ENCODE measurements around the gene L1CAM. TPM values are rescaled to one million over a fixed set of nuclear protein-coding genes. Genes with fewer than 3 reads are reported as not detected.
A peak's percentile ranks its signal among the peaks of the same experiment; 100 is the strongest.

The L1CAM gene
- total RNA-seq, 2 experiments from 2014 or later, result 3.6 to 4.9 TPM

GRCh38 chrX:153884590-153884989 lies 1.4 kb downstream of the L1CAM start:
- no peaks in the 10 kb centered on the region for H3K9me3 Mint-ChIP-seq (ENCODE audit: low read depth)
- no peaks in the 10 kb centered on the region for H3K36me3 Mint-ChIP-seq
- no peak for ATAC-seq
- no peak overlapping the region for H3K27ac Mint-ChIP-seq
- H3K27me3 Mint-ChIP-seq, result peaks cover 45% of the 10 kb centered on the region
- H3K4me1 Mint-ChIP-seq, result peaks cover 2% of the 10 kb centered on the region
- no peak for DNase-seq
- CTCF ChIA-PET, result interaction anchor here (0.6 to 1.5 kb wide), 3 partner anchors 38 to 129 kb away, joined by 3 to 4 read pairs (median 4); no protein-coding TSS in a partner anchor
- H3K4me3 Mint-ChIP-seq, result no peak overlapping the region

- ATAC-seq (no peak), DNase-seq (no peak)
- no peaks in the 10 kb centered on the region for H3K9me3 Mint-ChIP-seq (ENCODE audit: low read depth)
- no peak overlapping the region for H3K4me3 Mint-ChIP-seq
- peaks cover 45% of the 10 kb centered on the region for H3K27me3 Mint-ChIP-seq
- H3K4me1 Mint-ChIP-seq, result peaks cover 5% of the 10 kb centered on the region
- H3K36me3 Mint-ChIP-seq, result no peaks in the 10 kb centered on the region
- CTCF ChIA-PET, result interaction anchor here (1.1 to 1.5 kb wide), 2 partner anchors 39 to 121 kb away, joined by 3 to 4 read pairs; no protein-coding TSS in a partner anchor
- no peak overlapping the region for H3K27ac Mint-ChIP-seq
Measured at GRCh38 chrX:153884136-153884535, 1.8 kb downstream of the L1CAM start.

GRCh38 chrX:153883163-153883843 lies 2.7 kb downstream of the L1CAM start:
- CTCF ChIA-PET, result no interaction called here
- Mint-ChIP-seq H3K36me3 (no peaks in the 10 kb centered on the region), H3K27ac (no peak overlapping the region), H3K4me1 (peaks cover 10% of the 10 kb centered on the region), H3K27me3 (peaks cover 43% of the 10 kb centered on the region), H3K9me3 (ENCODE audit: low read depth) (no peaks in the 10 kb centered on the region), H3K4me3 (no peak overlapping the region)
- ATAC-seq, result no peak
- no peak for DNase-seq

GRCh38 chrX:153882557-153882956 lies 3.4 kb downstream of the L1CAM start:
- no peak overlapping the region for H3K27ac Mint-ChIP-seq
- H3K27me3 Mint-ChIP-seq, result peaks cover 41% of the 10 kb centered on the region
- H3K4me3 Mint-ChIP-seq, result no peak overlapping the region
- CTCF ChIA-PET, result no interaction called here
- ATAC-seq (no peak), DNase-seq (no peak)
- H3K4me1 Mint-ChIP-seq, result peaks cover 17% of the 10 kb centered on the region
- H3K9me3 Mint-ChIP-seq (ENCODE audit: low read depth), result no peaks in the 10 kb centered on the region
- no peaks in the 10 kb centered on the region for H3K36me3 Mint-ChIP-seq

- Mint-ChIP-seq H3K27me3 (peaks cover 37% of the 10 kb centered on the region), H3K27ac (no peak overlapping the region), H3K9me3 (ENCODE audit: low read depth) (no peaks in the 10 kb centered on the region), H3K4me3 (no peak overlapping the region), H3K36me3 (no peaks in the 10 kb centered on the region), H3K4me1 (peaks cover 19% of the 10 kb centered on the region)
- CTCF ChIA-PET, result no interaction called here
- ATAC-seq, result no peak
- DNase-seq, result no peak
Measured at GRCh38 chrX:153882086-153882498, 3.9 kb downstream of the L1CAM start.

- H3K36me3 Mint-ChIP-seq, result no peaks in the 10 kb centered on the region
- peaks cover 19% of the 10 kb centered on the region for H3K4me1 Mint-ChIP-seq
- H3K9me3 Mint-ChIP-seq (ENCODE audit: low read depth), result no peaks in the 10 kb centered on the region
- no peak overlapping the region for H3K27ac Mint-ChIP-seq
- CTCF ChIA-PET, result no interaction called here
- ATAC-seq (no peak), DNase-seq (no peak)
- peaks cover 36% of the 10 kb centered on the region for H3K27me3 Mint-ChIP-seq
- H3K4me3 Mint-ChIP-seq, result no peak overlapping the region
Measured at GRCh38 chrX:153881281-153881680, 4.7 kb downstream of the L1CAM start.

GRCh38 chrX:153880440-153880815 lies 5.5 kb downstream of the L1CAM start:
- no peaks in the 10 kb centered on the region for H3K9me3 Mint-ChIP-seq (ENCODE audit: low read depth)
- H3K27me3 Mint-ChIP-seq, result peaks cover 39% of the 10 kb centered on the region
- H3K4me1 Mint-ChIP-seq, result peaks cover 19% of the 10 kb centered on the region
- H3K4me3 Mint-ChIP-seq, result no peak overlapping the region
- no peak for DNase-seq
- no peak overlapping the region for H3K27ac Mint-ChIP-seq
- ATAC-seq, result no peak
- no peaks in the 10 kb centered on the region for H3K36me3 Mint-ChIP-seq
- CTCF ChIA-PET, result no interaction called here

GRCh38 chrX:153879741-153880439 lies 6.1 kb downstream of the L1CAM start:
- Mint-ChIP-seq H3K36me3 (no peaks in the 10 kb centered on the region), H3K9me3 (ENCODE audit: low read depth) (no peaks in the 10 kb centered on the region), H3K27me3 (peaks cover 35% of the 10 kb centered on the region), H3K4me3 (no peak overlapping the region), H3K27ac (no peak overlapping the region), H3K4me1 (peaks cover 19% of the 10 kb centered on the region)
- CTCF ChIA-PET, result no interaction called here
- ATAC-seq (no peak), DNase-seq (no peak)

GRCh38 chrX:153878969-153879653 lies 6.9 kb downstream of the L1CAM start:
- peaks cover 29% of the 10 kb centered on the region for H3K27me3 Mint-ChIP-seq
- CTCF ChIA-PET, result no interaction called here
- H3K27ac Mint-ChIP-seq, result no peak overlapping the region
- H3K4me1 Mint-ChIP-seq, result peaks cover 17% of the 10 kb centered on the region
- H3K9me3 Mint-ChIP-seq (ENCODE audit: low read depth), result no peaks in the 10 kb centered on the region
- DNase-seq, result no peak
- H3K36me3 Mint-ChIP-seq, result no peaks in the 10 kb centered on the region
- H3K4me3 Mint-ChIP-seq, result no peak overlapping the region
- no peak for ATAC-seq

GRCh38 chrX:153878345-153878744 lies 7.6 kb downstream of the L1CAM start:
- Mint-ChIP-seq H3K9me3 (ENCODE audit: low read depth) (no peaks in the 10 kb centered on the region), H3K27ac (no peak overlapping the region), H3K36me3 (no peaks in the 10 kb centered on the region), H3K4me3 (no peak overlapping the region), H3K4me1 (peaks cover 17% of the 10 kb centered on the region), H3K27me3 (peaks cover 26% of the 10 kb centered on the region)
- DNase-seq (no peak), ATAC-seq (no peak)
- CTCF ChIA-PET, result no interaction called here

- CTCF ChIA-PET, result interaction anchor here (0.6 to 0.9 kb wide), 2 partner anchors 69 to 170 kb away, joined by 3 to 4 read pairs; no protein-coding TSS in a partner anchor
- DNase-seq (no peak), ATAC-seq (no peak)
- H3K27ac Mint-ChIP-seq, result no peak overlapping the region
- H3K9me3 Mint-ChIP-seq (ENCODE audit: low read depth), result no peaks in the 10 kb centered on the region
- H3K36me3 Mint-ChIP-seq, result no peaks in the 10 kb centered on the region
- peaks cover 17% of the 10 kb centered on the region for H3K4me1 Mint-ChIP-seq
- H3K4me3 Mint-ChIP-seq, result no peak overlapping the region
- peaks cover 26% of the 10 kb centered on the region for H3K27me3 Mint-ChIP-seq
Measured at GRCh38 chrX:153877571-153878261, 8.3 kb downstream of the L1CAM start.

GRCh38 chrX:153876112-153876491 lies 9.9 kb downstream of the L1CAM start:
- peaks cover 17% of the 10 kb centered on the region for H3K4me1 Mint-ChIP-seq
- no peak overlapping the region for H3K4me3 Mint-ChIP-seq
- H3K27me3 Mint-ChIP-seq, result peaks cover 24% of the 10 kb centered on the region
- no peaks in the 10 kb centered on the region for H3K36me3 Mint-ChIP-seq
- CTCF ChIA-PET, result no interaction called here
- no peaks in the 10 kb centered on the region for H3K9me3 Mint-ChIP-seq (ENCODE audit: low read depth)
- DNase-seq (no peak), ATAC-seq (no peak)
- no peak overlapping the region for H3K27ac Mint-ChIP-seq

- peak; percentile 76 for ATAC-seq
- peaks cover 17% of the 10 kb centered on the region for H3K4me1 Mint-ChIP-seq
- H3K9me3 Mint-ChIP-seq (ENCODE audit: low read depth), result no peaks in the 10 kb centered on the region
- H3K36me3 Mint-ChIP-seq, result no peaks in the 10 kb centered on the region
- peaks cover 24% of the 10 kb centered on the region for H3K27me3 Mint-ChIP-seq
- CTCF ChIA-PET, result no interaction called here
- DNase-seq, result peak; percentile 68
- no peak overlapping the region for H3K27ac Mint-ChIP-seq
- no peak overlapping the region for H3K4me3 Mint-ChIP-seq
Measured at GRCh38 chrX:153875391-153876111, 10.4 kb downstream of the L1CAM start.
